HG02588 (cell line): ENCODE data around the gene MNT.

Source experiments
- ATAC-seq: cut with Tn5 transposase; IDR thresholded peaks from one replicate; pipeline ENCODE4 v1.9.1; 2021; ENCODE audit warnings: mild to moderate bottlenecking, moderate library complexity; ENCODE audit not compliant: unreplicated experiment

MNT gene

GRCh38 chr17:2364763-2365116, 36.1 kb downstream of the MNT start:
- ATAC-seq = no peak

GRCh38 chr17:2363851-2364762, 36.8 kb downstream of the MNT start:
- no peak for ATAC-seq

GRCh38 chr17:2363318-2363717, 37.5 kb downstream of the MNT start:
- ATAC-seq = no peak

GRCh38 chr17:2362881-2363280, 38.0 kb downstream of the MNT start:
- ATAC-seq = no peak

GRCh38 chr17:2362416-2362815, 38.4 kb downstream of the MNT start:
- no peak for ATAC-seq

- ATAC-seq = no peak
These were observed 38.8 kb downstream of the MNT start for GRCh38 chr17:2362016-2362415.

- no peak for ATAC-seq
These were observed 39.7 kb downstream of the MNT start for GRCh38 chr17:2361010-2361760.

GRCh38 chr17:2357931-2358434, 42.9 kb downstream of the MNT start:
- no peak for ATAC-seq

- no peak for ATAC-seq
These were observed 43.6 kb downstream of the MNT start for GRCh38 chr17:2357237-2357636.

GRCh38 chr17:2354311-2354710, 46.5 kb downstream of the MNT start:
- no peak for ATAC-seq

GRCh38 chr17:2351269-2351668, 49.6 kb downstream of the MNT start:
- ATAC-seq = no peak

GRCh38 chr17:2347805-2348685, 52.8 kb downstream of the MNT start:
- ATAC-seq = no peak

- no peak for ATAC-seq
These were observed 54.4 kb downstream of the MNT start for GRCh38 chr17:2346475-2346874.

GRCh38 chr17:2344528-2344927, 56.3 kb downstream of the MNT start:
- ATAC-seq = no peak

GRCh38 chr17:2343421-2343820, 57.4 kb downstream of the MNT start:
- ATAC-seq = no peak

GRCh38 chr17:2338315-2338657, 62.6 kb downstream of the MNT start:
- ATAC-seq = no peak

GRCh38 chr17:2337544-2338314, 63.1 kb downstream of the MNT start:
- peak; percentile 26 for ATAC-seq

- ATAC-seq = peak; percentile 27
These were observed 63.9 kb downstream of the MNT start, which contains the start of gene SGSM2 for GRCh38 chr17:2336852-2337543. SGSM2 (plus strand) TSS chr17:2337501; CDS start chr17:2337689, 188 bp downstream.

- peak; percentile 72 for ATAC-seq
These were observed 64.5 kb downstream of the MNT start, which contains the start of gene TSR1 for GRCh38 chr17:2336215-2336851. TSR1 (minus strand) TSS chr17:2336457; CDS start chr17:2336427, 30 bp downstream.
